ENCODE results near the gene XRN1.
"Not testable (repeated sequence)": the region's sequence is repeated elsewhere in the genome, so short reads cannot be mapped to it uniquely, and the experiment has no call there.

Gene XRN1

GRCh38 chr3:142450189-142450588, 2.4 kb upstream of the XRN1 start:
- TF ChIP-seq CTCF (IDR thresholded peaks at IDR 0.05; ENCODE audit: insufficient read depth, low read depth, low read length, missing control alignments) = no peak
- no peak overlapping the region for H3K4me3 ChIP-seq (ENCODE audit: low read length)
- DNase-seq (ENCODE audit: low read depth) = no peak

GRCh38 chr3:142447301-142447851, 461 bp downstream of the XRN1 start:
- DNase-seq (ENCODE audit: low read depth) = peak; percentile 43
- peak overlapping the region; percentile 93 for H3K4me3 ChIP-seq (ENCODE audit: low read length)

DNA sequence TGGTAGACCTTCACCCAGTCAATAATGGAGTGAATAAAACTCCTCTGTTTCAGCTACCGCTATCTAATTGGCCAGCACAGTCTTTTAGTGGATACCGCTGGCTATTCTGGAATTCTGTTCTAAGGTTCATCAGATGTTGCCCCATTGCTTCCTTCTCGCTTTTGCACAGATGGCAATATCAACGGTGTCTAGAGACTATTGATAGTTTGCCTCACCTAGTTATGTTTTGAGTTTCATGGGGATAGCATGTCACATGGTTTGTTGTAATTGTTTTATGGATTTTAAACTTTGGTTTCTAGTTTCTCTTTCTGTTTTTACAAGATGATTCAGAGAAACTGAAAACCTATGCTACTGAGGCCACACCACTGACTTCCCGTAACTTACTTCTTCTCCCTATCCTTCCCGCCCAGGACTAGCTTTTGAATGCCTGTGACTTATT, 2.0 kb downstream of the XRN1 start:
- no peak overlapping the region for H3K4me3 ChIP-seq (ENCODE audit: low read length)
- peak; percentile 20 for DNase-seq (ENCODE audit: low read depth)
- TF ChIP-seq CTCF (IDR thresholded peaks at IDR 0.05; ENCODE audit: insufficient read depth, low read depth, low read length, missing control alignments) = no peak

More at GRCh38 chr3:142447301-142447851, 461 bp downstream of the XRN1 start:
- no peak for TF ChIP-seq CTCF (IDR thresholded peaks at IDR 0.05; ENCODE audit: insufficient read depth, low read depth, low read length, missing control alignments)

DNA sequence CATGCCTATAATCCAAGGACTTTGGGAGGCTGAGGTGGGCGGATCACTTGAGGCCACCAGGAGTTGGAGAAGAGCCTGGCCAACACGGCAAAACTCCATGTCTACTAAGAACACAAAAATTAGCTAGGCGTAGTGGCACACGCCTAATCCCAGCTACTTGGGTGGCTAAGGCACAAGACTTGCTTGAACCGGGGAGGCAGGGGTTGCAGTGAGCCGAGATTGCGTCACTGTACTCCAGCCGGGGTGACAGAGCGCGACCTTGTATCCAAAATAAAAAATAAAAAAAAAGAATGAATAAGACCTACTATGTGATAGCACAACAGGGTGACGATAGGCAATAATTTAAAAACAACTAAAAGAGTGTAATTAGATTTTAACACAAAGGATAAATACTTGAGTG, 3.5 kb downstream of the XRN1 start:
- DNase-seq (ENCODE audit: low read depth) = no peak
- no peak for TF ChIP-seq CTCF (IDR thresholded peaks at IDR 0.05; ENCODE audit: insufficient read depth, low read depth, low read length, missing control alignments)
- H3K4me3 ChIP-seq (ENCODE audit: low read length) = no peak overlapping the region

- not testable (repeated sequence) for DNase-seq (ENCODE audit: low read depth); H3K4me3 ChIP-seq (ENCODE audit: low read length)
Observed at GRCh38 chr3:142443060-142443459, 4.8 kb downstream of the XRN1 start.

- DNase-seq (ENCODE audit: low read depth) = peak; percentile 65
- not testable (repeated sequence) for H3K4me3 ChIP-seq (ENCODE audit: low read length)
Observed at GRCh38 chr3:142439499-142440220, 8.2 kb downstream of the XRN1 start.

GRCh38 chr3:142438096-142438495, 9.7 kb downstream of the XRN1 start:
- H3K4me3 ChIP-seq (ENCODE audit: low read length); DNase-seq (ENCODE audit: low read depth): not testable (repeated sequence)

DNA sequence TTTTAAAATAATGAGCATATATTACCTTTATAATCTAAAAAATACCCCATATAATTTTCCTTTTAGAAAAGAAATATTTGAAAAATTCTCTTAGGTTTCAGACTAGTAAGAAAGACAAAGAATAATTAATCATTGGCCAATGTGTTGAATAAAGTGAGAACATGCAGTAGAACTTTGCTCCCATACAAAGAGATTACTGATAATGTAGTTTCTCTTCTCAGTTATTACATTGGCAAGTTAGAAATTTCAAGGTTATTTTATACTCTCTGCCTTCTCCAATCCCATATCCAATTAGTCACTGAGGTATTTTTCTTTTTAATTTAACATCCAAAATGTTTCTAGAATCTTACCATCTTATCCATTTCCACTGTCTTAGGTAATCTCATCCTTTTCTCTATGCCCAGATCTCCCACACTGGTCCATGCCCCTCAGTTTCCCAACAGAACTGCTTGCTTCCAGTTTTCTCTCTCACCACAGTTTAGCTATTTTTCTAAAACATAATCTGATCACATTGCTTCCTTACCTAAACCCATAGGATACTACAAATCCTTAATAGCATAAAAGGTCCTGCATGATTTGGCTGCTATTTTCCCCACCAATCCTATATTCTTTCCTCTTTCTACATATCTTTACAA, 10.8 kb downstream of the XRN1 start:
- no peak overlapping the region for H3K4me3 ChIP-seq (ENCODE audit: low read length)
- no peak for DNase-seq (ENCODE audit: low read depth)
- no peak for TF ChIP-seq CTCF (IDR thresholded peaks at IDR 0.05; ENCODE audit: insufficient read depth, low read depth, low read length, missing control alignments)

Measured in epithelial cell of esophagus (primary cell).